SK-N-SH treated with all-trans-retinoic acid at 6 μM for 48 hours (cell line): ENCODE data around the gene TMEM208.

ENCODE experiments used
- ATAC-seq: fragments of 200-7000 bp; cut with Tn5 transposase; 3 replicates; pipeline ENCODE4 v1.9.1; 2020; ENCODE audit warnings: mild to moderate bottlenecking, moderate library complexity
- BACH2 ChIP-seq: fragments of 250-450 bp; sonication (Bioruptor Pico); IDR thresholded peaks from 2 replicates; pipeline ENCODE4 v1.9.0; 2021; ENCODE audit warnings: mild to moderate bottlenecking, borderline replicate concordance
- CSDC2 ChIP-seq: fragments of 250-450 bp; sonication (Bioruptor Pico); IDR thresholded peaks from 2 replicates; pipeline ENCODE4 v1.5.0; 2020; ENCODE audit warnings: mild to moderate bottlenecking, moderate library complexity
- ESRRG ChIP-seq: fragments of 250-450 bp; sonication (Bioruptor Pico); IDR thresholded peaks from 2 replicates; pipeline ENCODE4 v1.6.1; 2021; ENCODE audit warnings: mild to moderate bottlenecking
- GLIS3 ChIP-seq: fragments of 250-450 bp; sonication (Bioruptor Pico); IDR thresholded peaks from 2 replicates; pipeline ENCODE4 v1.5.0; 2020; ENCODE audit warnings: mild to moderate bottlenecking, moderate library complexity
- ISL1 ChIP-seq: fragments of 250-450 bp; sonication (Bioruptor Pico); IDR thresholded peaks from 2 replicates; pipeline ENCODE4 v2.1.2; 2022; ENCODE audit warnings: mild to moderate bottlenecking, moderate library complexity
- OSR1 ChIP-seq: fragments of 250-450 bp; sonication (Bioruptor Pico); IDR thresholded peaks from 2 replicates; pipeline ENCODE4 v1.8.0; 2022; ENCODE audit warnings: moderate library complexity, mild to moderate bottlenecking, inconsistent platforms
- PPARA ChIP-seq: fragments of 250-450 bp; sonication (Bioruptor Pico); IDR thresholded peaks from 2 replicates; pipeline ENCODE4 v1.5.0; 2020; ENCODE audit warnings: mild to moderate bottlenecking, borderline replicate concordance
- RARB ChIP-seq: fragments of 250-450 bp; sonication (Bioruptor Pico); IDR thresholded peaks from 2 replicates; pipeline ENCODE4 v1.8.0; 2021; ENCODE audit warnings: mild to moderate bottlenecking, moderate library complexity
- SNAI2 ChIP-seq: fragments of 250-450 bp; sonication (Bioruptor Pico); IDR thresholded peaks from 2 replicates; pipeline ENCODE4 v1.5.0; 2020; ENCODE audit warnings: mild to moderate bottlenecking, moderate library complexity
- TCF4 ChIP-seq: fragments of 250-450 bp; sonication (Bioruptor Pico); IDR thresholded peaks from 2 replicates; pipeline ENCODE4 v1.8.0; 2021; ENCODE audit warnings: mild to moderate bottlenecking, moderate library complexity, borderline replicate concordance
- TOX ChIP-seq: fragments of 250-450 bp; sonication (Bioruptor Pico); IDR thresholded peaks from 2 replicates; pipeline ENCODE4 v1.8.0; 2021; ENCODE audit warnings: mild to moderate bottlenecking, moderate library complexity, borderline replicate concordance
- ZC3H10 ChIP-seq: fragments of 250-450 bp; sonication (Bioruptor Pico); IDR thresholded peaks from 2 replicates; pipeline ENCODE4 v1.5.1; 2021; ENCODE audit warnings: mild to moderate bottlenecking, moderate library complexity
- ZFP3 ChIP-seq: fragments of 250-450 bp; sonication (Bioruptor Pico); IDR thresholded peaks from 2 replicates; pipeline ENCODE4 v1.5.0; 2020; ENCODE audit warnings: mild to moderate bottlenecking, moderate library complexity
- ZFP30 ChIP-seq: fragments of 450-650 bp; formaldehyde crosslinking; IDR thresholded peaks from 2 replicates; pipeline ENCODE4 v1.5.0; 2022; ENCODE audit warnings: mild to moderate bottlenecking, moderate library complexity
- ZNF565 ChIP-seq: fragments of 450-650 bp; formaldehyde crosslinking; conservative IDR thresholded peaks from 2 replicates; pipeline ENCODE4 v1.5.0; 2020; ENCODE audit warnings: low read depth, mild to moderate bottlenecking, moderate library complexity
- ZNF70 ChIP-seq: fragments of 450-650 bp; formaldehyde crosslinking; IDR thresholded peaks from 2 replicates; pipeline ENCODE4 v1.5.0; 2020; ENCODE audit warnings: mild to moderate bottlenecking, moderate library complexity
- TF ChIP-seq, protein P1 (sequence below): fragments of 250-450 bp; sonication (Bioruptor Pico); IDR thresholded peaks from 2 replicates; pipeline ENCODE4 v1.5.0; 2020; ENCODE audit warnings: mild to moderate bottlenecking, moderate library complexity
- TF ChIP-seq, protein P2 (sequence below): fragments of 250-450 bp; sonication (Bioruptor Pico); IDR thresholded peaks from 2 replicates; pipeline ENCODE4 v1.8.0; 2020; ENCODE audit warnings: mild to moderate bottlenecking, moderate library complexity, borderline replicate concordance
- TF ChIP-seq, protein P3 (sequence below): fragments of 250-450 bp; sonication (Bioruptor Pico); IDR thresholded peaks from 2 replicates; pipeline ENCODE4 v1.8.0; 2021; ENCODE audit warnings: low read depth, mild to moderate bottlenecking, moderate library complexity, borderline replicate concordance
- TF ChIP-seq, protein P4 (sequence below): fragments of 250-450 bp; sonication (Bioruptor Pico); IDR thresholded peaks from 2 replicates; pipeline ENCODE4 v1.5.1; 2020; ENCODE audit warnings: low read depth, mild to moderate bottlenecking, moderate library complexity
- TF ChIP-seq, protein P5 (sequence below): fragments of 250-450 bp; sonication (Bioruptor Pico); IDR thresholded peaks from 2 replicates; pipeline ENCODE4 v1.5.1; 2021; ENCODE audit warnings: mild to moderate bottlenecking, moderate library complexity

Gene TMEM208

DNA sequence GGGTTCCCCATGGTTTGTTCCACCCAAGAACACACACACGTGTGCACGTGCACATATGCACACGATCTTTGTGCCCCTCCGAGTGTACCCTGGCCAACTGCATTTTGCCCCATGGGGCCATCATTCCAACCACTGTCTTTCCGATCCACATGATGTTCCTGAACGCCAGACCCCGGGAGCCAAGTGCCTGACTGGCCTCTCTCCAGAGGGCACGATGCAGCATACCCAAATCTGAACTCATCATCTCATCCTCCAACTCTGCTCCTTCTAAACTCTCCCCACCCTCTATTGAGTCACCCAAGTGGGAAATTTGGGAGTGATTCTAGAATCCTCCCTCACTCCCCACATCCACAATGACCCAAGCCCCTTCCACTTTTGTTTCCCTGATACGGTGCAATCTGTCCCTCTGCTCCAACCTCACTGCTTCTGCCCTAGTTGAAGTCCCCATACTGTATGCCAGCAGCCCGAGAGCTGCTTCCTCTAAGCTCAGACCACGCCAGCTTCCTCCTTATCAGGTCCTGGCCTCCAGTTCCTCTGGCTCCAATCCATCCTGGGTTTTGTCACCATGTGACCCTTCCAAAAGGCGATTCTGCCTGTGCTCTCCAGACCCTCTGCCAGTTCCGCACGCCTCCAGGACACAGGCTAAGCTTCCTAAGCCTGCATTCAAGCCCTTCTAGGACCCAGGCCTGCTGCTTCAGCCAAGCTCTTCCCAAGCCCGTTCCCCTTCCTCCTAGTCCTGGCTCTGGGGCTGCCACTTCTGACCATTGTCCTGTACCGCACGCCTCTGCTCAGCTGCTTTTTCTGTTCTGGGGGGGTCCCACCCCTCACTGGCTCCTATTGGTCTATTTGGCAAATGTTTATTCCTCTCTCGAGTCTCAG, 10.1 kb upstream of the TMEM208 start:
- no peak for TF ChIP-seq ZFP30 (CRISPR knock-in tag)
- TF ChIP-seq RARB = no peak
- no peak for TF ChIP-seq OSR1 (CRISPR knock-in tag)
- TF ChIP-seq, protein P1, sequence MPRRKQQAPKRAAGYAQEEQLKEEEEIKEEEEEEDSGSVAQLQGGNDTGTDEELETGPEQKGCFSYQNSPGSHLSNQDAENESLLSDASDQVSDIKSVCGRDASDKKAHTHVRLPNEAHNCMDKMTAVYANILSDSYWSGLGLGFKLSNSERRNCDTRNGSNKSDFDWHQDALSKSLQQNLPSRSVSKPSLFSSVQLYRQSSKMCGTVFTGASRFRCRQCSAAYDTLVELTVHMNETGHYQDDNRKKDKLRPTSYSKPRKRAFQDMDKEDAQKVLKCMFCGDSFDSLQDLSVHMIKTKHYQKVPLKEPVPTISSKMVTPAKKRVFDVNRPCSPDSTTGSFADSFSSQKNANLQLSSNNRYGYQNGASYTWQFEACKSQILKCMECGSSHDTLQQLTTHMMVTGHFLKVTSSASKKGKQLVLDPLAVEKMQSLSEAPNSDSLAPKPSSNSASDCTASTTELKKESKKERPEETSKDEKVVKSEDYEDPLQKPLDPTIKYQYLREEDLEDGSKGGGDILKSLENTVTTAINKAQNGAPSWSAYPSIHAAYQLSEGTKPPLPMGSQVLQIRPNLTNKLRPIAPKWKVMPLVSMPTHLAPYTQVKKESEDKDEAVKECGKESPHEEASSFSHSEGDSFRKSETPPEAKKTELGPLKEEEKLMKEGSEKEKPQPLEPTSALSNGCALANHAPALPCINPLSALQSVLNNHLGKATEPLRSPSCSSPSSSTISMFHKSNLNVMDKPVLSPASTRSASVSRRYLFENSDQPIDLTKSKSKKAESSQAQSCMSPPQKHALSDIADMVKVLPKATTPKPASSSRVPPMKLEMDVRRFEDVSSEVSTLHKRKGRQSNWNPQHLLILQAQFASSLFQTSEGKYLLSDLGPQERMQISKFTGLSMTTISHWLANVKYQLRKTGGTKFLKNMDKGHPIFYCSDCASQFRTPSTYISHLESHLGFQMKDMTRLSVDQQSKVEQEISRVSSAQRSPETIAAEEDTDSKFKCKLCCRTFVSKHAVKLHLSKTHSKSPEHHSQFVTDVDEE (CRISPR knock-in tag) = no peak
- TF ChIP-seq SNAI2 (CRISPR knock-in tag) = no peak
- TF ChIP-seq BACH2 (CRISPR knock-in tag) = no peak
- no peak for TF ChIP-seq GLIS3
- TF ChIP-seq ZFP3 = no peak
- TF ChIP-seq, protein P2, sequence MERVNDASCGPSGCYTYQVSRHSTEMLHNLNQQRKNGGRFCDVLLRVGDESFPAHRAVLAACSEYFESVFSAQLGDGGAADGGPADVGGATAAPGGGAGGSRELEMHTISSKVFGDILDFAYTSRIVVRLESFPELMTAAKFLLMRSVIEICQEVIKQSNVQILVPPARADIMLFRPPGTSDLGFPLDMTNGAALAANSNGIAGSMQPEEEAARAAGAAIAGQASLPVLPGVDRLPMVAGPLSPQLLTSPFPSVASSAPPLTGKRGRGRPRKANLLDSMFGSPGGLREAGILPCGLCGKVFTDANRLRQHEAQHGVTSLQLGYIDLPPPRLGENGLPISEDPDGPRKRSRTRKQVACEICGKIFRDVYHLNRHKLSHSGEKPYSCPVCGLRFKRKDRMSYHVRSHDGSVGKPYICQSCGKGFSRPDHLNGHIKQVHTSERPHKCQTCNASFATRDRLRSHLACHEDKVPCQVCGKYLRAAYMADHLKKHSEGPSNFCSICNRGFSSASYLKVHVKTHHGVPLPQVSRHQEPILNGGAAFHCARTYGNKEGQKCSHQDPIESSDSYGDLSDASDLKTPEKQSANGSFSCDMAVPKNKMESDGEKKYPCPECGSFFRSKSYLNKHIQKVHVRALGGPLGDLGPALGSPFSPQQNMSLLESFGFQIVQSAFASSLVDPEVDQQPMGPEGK (CRISPR knock-in tag) = no peak
- TF ChIP-seq ZNF565 = no peak
- no peak for TF ChIP-seq CSDC2
- no peak for TF ChIP-seq TCF4 (CRISPR knock-in tag)
- TF ChIP-seq ZC3H10 (CRISPR knock-in tag) = no peak
- TF ChIP-seq, protein P3, sequence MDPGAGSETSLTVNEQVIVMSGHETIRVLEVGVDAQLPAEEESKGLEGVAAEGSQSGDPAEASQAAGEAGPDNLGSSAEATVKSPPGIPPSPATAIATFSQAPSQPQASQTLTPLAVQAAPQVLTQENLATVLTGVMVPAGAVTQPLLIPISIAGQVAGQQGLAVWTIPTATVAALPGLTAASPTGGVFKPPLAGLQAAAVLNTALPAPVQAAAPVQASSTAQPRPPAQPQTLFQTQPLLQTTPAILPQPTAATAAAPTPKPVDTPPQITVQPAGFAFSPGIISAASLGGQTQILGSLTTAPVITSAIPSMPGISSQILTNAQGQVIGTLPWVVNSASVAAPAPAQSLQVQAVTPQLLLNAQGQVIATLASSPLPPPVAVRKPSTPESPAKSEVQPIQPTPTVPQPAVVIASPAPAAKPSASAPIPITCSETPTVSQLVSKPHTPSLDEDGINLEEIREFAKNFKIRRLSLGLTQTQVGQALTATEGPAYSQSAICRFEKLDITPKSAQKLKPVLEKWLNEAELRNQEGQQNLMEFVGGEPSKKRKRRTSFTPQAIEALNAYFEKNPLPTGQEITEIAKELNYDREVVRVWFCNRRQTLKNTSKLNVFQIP (CRISPR knock-in tag) = no peak
- TF ChIP-seq ZNF70 (CRISPR knock-in tag) = no peak
- no peak for TF ChIP-seq ESRRG (CRISPR knock-in tag)
- no peak for TF ChIP-seq PPARA
- TF ChIP-seq, protein P4, sequence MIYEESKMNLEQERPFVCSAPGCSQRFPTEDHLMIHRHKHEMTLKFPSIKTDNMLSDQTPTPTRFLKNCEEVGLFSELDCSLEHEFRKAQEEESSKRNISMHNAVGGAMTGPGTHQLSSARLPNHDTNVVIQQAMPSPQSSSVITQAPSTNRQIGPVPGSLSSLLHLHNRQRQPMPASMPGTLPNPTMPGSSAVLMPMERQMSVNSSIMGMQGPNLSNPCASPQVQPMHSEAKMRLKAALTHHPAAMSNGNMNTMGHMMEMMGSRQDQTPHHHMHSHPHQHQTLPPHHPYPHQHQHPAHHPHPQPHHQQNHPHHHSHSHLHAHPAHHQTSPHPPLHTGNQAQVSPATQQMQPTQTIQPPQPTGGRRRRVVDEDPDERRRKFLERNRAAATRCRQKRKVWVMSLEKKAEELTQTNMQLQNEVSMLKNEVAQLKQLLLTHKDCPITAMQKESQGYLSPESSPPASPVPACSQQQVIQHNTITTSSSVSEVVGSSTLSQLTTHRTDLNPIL (CRISPR knock-in tag) = no peak
- TF ChIP-seq, protein P5, sequence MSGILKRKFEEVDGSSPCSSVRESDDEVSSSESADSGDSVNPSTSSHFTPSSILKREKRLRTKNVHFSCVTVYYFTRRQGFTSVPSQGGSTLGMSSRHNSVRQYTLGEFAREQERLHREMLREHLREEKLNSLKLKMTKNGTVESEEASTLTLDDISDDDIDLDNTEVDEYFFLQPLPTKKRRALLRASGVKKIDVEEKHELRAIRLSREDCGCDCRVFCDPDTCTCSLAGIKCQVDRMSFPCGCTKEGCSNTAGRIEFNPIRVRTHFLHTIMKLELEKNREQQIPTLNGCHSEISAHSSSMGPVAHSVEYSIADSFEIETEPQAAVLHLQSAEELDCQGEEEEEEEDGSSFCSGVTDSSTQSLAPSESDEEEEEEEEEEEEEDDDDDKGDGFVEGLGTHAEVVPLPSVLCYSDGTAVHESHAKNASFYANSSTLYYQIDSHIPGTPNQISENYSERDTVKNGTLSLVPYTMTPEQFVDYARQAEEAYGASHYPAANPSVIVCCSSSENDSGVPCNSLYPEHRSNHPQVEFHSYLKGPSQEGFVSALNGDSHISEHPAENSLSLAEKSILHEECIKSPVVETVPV (CRISPR knock-in tag) = no peak
- peak; percentile 13; the same call in 1 of the 3 replicates for ATAC-seq

DNA sequence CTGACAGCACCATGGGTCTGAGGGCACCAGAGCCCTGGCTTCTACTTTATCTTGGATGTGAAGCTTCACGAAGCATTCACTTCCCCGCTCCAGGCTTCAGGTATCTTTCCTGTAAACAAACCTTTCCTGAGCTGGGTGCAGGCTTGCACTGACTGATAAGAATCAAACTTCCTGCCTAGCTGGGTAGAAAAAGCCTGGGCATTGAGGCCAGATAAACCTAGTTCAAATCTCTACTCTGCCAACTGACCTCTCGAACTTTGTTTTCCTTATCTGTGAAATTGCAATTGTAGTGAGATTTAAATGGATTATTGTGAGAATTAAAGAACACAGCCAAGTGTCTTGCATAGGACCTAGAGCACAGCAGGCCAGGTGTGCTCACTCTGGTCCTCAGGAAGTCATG, 2.9 kb upstream of the TMEM208 start:
- ATAC-seq = no peak
- TF ChIP-seq, protein P5 (CRISPR knock-in tag) = no peak
- no peak for TF ChIP-seq BACH2 (CRISPR knock-in tag)
- no peak for TF ChIP-seq SNAI2 (CRISPR knock-in tag)
- TF ChIP-seq ZNF565 = no peak
- no peak for TF ChIP-seq CSDC2
- no peak for TF ChIP-seq RARB
- no peak for TF ChIP-seq TOX (CRISPR knock-in tag)
- TF ChIP-seq PPARA = no peak
- no peak for TF ChIP-seq OSR1 (CRISPR knock-in tag)
- TF ChIP-seq ESRRG (CRISPR knock-in tag) = no peak
- TF ChIP-seq, protein P3 (CRISPR knock-in tag) = no peak
- no peak for TF ChIP-seq ZNF70 (CRISPR knock-in tag)
- TF ChIP-seq TCF4 (CRISPR knock-in tag) = no peak
- TF ChIP-seq GLIS3 = no peak
- no peak for TF ChIP-seq ZC3H10 (CRISPR knock-in tag)
- TF ChIP-seq ISL1 (CRISPR knock-in tag) = no peak
- TF ChIP-seq, protein P1 (CRISPR knock-in tag) = no peak
